Mesenchymal stem cell (in vitro differentiated cells and primary cell): ENCODE data around the gene NUPR1.

Experiments
- DNase-seq: peaks from one replicate; pipeline ENCODE4 v3.0.0-alpha.2; 2013
- H2AFZ ChIP-seq: one replicate; pipeline ENCODE4 v1.6.1; 2013; ENCODE audit warnings: low read depth, mild to moderate bottlenecking, control low read depth, inconsistent platforms, low read length, moderate library complexity
- H2AK5ac ChIP-seq: 2 replicates; pipeline ENCODE4 v1.6.1; 2013; ENCODE audit warnings: low read length, moderate library complexity, mild to moderate bottlenecking, inconsistent platforms; ENCODE audit not compliant: severe bottlenecking
- H2BK120ac ChIP-seq: one replicate; pipeline ENCODE4 v1.6.1; 2013; ENCODE audit warnings: low read depth, mild to moderate bottlenecking, inconsistent platforms, low read length, moderate library complexity
- H2BK12ac ChIP-seq, 2 experiments: one replicate each; pipeline ENCODE4 v1.6.1; 2013; ENCODE audit warnings: inconsistent platforms in 2 of 2, low read length in 2 of 2, mild to moderate bottlenecking in 2 of 2, moderate library complexity in 2 of 2, control low read depth in 1 of 2
- H2BK15ac ChIP-seq: one replicate; pipeline ENCODE4 v1.6.1; 2013; ENCODE audit warnings: mild to moderate bottlenecking, low read depth, inconsistent platforms; ENCODE audit not compliant: poor library complexity, severe bottlenecking
- H2BK5ac ChIP-seq: 2 replicates; pipeline ENCODE4 v1.6.1; 2013; ENCODE audit warnings: low read depth, mild to moderate bottlenecking, low read length, control low read depth, inconsistent platforms; ENCODE audit not compliant: poor library complexity, severe bottlenecking
- H3K14ac ChIP-seq, 2 experiments: one replicate each; pipeline ENCODE4 v1.6.1; 2013; ENCODE audit warnings: inconsistent platforms in 2 of 2, low read length in 2 of 2, control low read depth in 1 of 2, mild to moderate bottlenecking in 1 of 2, moderate library complexity in 1 of 2
- H3K18ac ChIP-seq, 2 experiments: one replicate each; pipeline ENCODE4 v1.6.1; 2013; ENCODE audit warnings: inconsistent platforms in 2 of 2, low read length in 2 of 2, control low read depth in 1 of 2, low read depth in 1 of 2, mild to moderate bottlenecking in 1 of 2
- H3K23ac ChIP-seq, 2 experiments: one replicate each; pipeline ENCODE4 v1.6.1; 2013; ENCODE audit warnings: inconsistent platforms in 2 of 2, low read length in 2 of 2, mild to moderate bottlenecking in 2 of 2, moderate library complexity in 2 of 2, control low read depth in 1 of 2
- H3K27ac ChIP-seq: 2 replicates; pipeline ENCODE4 v1.5.1; 2013; ENCODE audit warnings: mild to moderate bottlenecking, moderate library complexity, low read length, control low read depth, inconsistent platforms; ENCODE audit not compliant: poor library complexity, severe bottlenecking
- H3K27me3 ChIP-seq, 2 experiments: 2 replicates each; pipeline versions ENCODE4 v1.6.1 to v1.7.0; 2013; ENCODE audit warnings: low read length in 2 of 2, mild to moderate bottlenecking in 2 of 2, moderate library complexity in 2 of 2, control low read depth in 1 of 2, inconsistent platforms in 1 of 2; ENCODE audit not compliant: control insufficient read depth in 1 of 2, insufficient read depth in 1 of 2
- H3K36me3 ChIP-seq, 2 experiments: 2 replicates each; pipeline versions ENCODE4 v1.6.1 to v1.7.0; 2013; ENCODE audit warnings: low read length in 2 of 2, control low read depth in 1 of 2, inconsistent platforms in 1 of 2, low read depth in 1 of 2, mild to moderate bottlenecking in 1 of 2; ENCODE audit not compliant: insufficient read depth in 2 of 2, control insufficient read depth in 1 of 2
- H3K4ac ChIP-seq, 2 experiments: one replicate each; pipeline ENCODE4 v1.6.1; 2013; ENCODE audit warnings: inconsistent platforms in 2 of 2, low read length in 2 of 2, mild to moderate bottlenecking in 2 of 2, moderate library complexity in 2 of 2, control low read depth in 1 of 2, low read depth in 1 of 2
- H3K4me1 ChIP-seq: 2 replicates; pipeline ENCODE4 v1.6.1; 2013; ENCODE audit warnings: low read depth, low read length, control low read depth; ENCODE audit not compliant: control insufficient read depth, insufficient read depth
- H3K4me2 ChIP-seq: 2 replicates; pipeline ENCODE4 v1.6.1; 2013; ENCODE audit warnings: low read length, mild to moderate bottlenecking, inconsistent platforms; ENCODE audit not compliant: poor library complexity, severe bottlenecking
- H3K4me3 ChIP-seq, 2 experiments: 2 replicates each; pipeline versions ENCODE4 v1.5.1 to v1.7.0; 2013; ENCODE audit warnings: low read length in 2 of 2, mild to moderate bottlenecking in 2 of 2, control low read depth in 1 of 2, low read depth in 1 of 2; ENCODE audit not compliant: insufficient read depth in 1 of 2
- H3K79me1 ChIP-seq: replicated peaks from 2 replicates; pipeline ENCODE4 v1.6.1; 2013; ENCODE audit warnings: mild to moderate bottlenecking, control low read depth, low read length, inconsistent platforms; ENCODE audit not compliant: poor library complexity, severe bottlenecking
- H3K9ac ChIP-seq: 2 replicates; pipeline ENCODE4 v1.7.0; 2013; ENCODE audit warnings: mild to moderate bottlenecking, low read length, moderate library complexity
- H3K9me3 ChIP-seq: 2 replicates; pipeline ENCODE4 v1.7.0; 2013; ENCODE audit warnings: mild to moderate bottlenecking, low read length; ENCODE audit not compliant: control insufficient read depth
- H4K8ac ChIP-seq: one replicate; pipeline ENCODE4 v1.6.1; 2013; ENCODE audit warnings: inconsistent platforms, mild to moderate bottlenecking, low read length, moderate library complexity
- H4K91ac ChIP-seq: one replicate; pipeline ENCODE4 v1.6.1; 2013; ENCODE audit warnings: mild to moderate bottlenecking, low read length, inconsistent platforms
- WGBS: methylation state at CpG from one replicate; pipeline ENCODE4 v1.1.7; 2013; ENCODE audit warnings: mixed read lengths; 5-methylcytosine and 5-hydroxymethylcytosine counted together

Gene NUPR1

GRCh38 chr16:28495795-28496749 is 42.7 kb downstream of the NUPR1 start:
- no peak overlapping the region for H3K14ac ChIP-seq
- no peak overlapping the region for H3K27ac ChIP-seq
- no peak overlapping the region for H3K4me2 ChIP-seq
- no peak overlapping the region for H2AFZ ChIP-seq
- no peak overlapping the region for H2BK120ac ChIP-seq
- no peak overlapping the region for H2AK5ac ChIP-seq
- peaks cover 0 to 24% of the 10 kb centered on the region in 2 experiments for H3K27me3 ChIP-seq
- no peak for DNase-seq
- H3K9me3 ChIP-seq = no peaks in the 10 kb centered on the region
- no peak overlapping the region for H3K18ac ChIP-seq
- H2BK15ac ChIP-seq = no peak overlapping the region
- no peak overlapping the region for H3K9ac ChIP-seq
- H3K4me3 ChIP-seq = no peak overlapping the region
- H4K91ac ChIP-seq = no peak overlapping the region
- H3K23ac ChIP-seq = no peak overlapping the region
- no peak overlapping the region for H3K4ac ChIP-seq
- H4K8ac ChIP-seq = peak overlapping the region; percentile 10
- H3K36me3 ChIP-seq = no peaks in the 10 kb centered on the region
- no peak overlapping the region for H2BK12ac ChIP-seq
- WGBS = 87% methylated on average over 20 of the region's 20 CpGs
- no peak overlapping the region for H2BK5ac ChIP-seq
- H3K79me1 ChIP-seq = peaks cover 7% of the 10 kb centered on the region
- peaks cover 4% of the 10 kb centered on the region for H3K4me1 ChIP-seq

GRCh38 chr16:28495098-28495793 is 43.5 kb downstream of the NUPR1 start:
- H3K4ac ChIP-seq = no peak overlapping the region
- no peak overlapping the region for H3K4me2 ChIP-seq
- no peak overlapping the region for H4K91ac ChIP-seq
- no peak overlapping the region for H2BK5ac ChIP-seq
- DNase-seq = no peak
- peak overlapping the region; percentile 10 for H4K8ac ChIP-seq
- no peak overlapping the region for H3K23ac ChIP-seq
- peaks cover 0 to 24% of the 10 kb centered on the region in 2 experiments for H3K27me3 ChIP-seq
- no peak overlapping the region for H3K9ac ChIP-seq
- no peak overlapping the region for H3K27ac ChIP-seq
- H2BK12ac ChIP-seq = no peak overlapping the region
- H2AFZ ChIP-seq = peak overlapping the region; percentile 30
- H3K4me3 ChIP-seq = no peak overlapping the region
- no peak overlapping the region for H3K18ac ChIP-seq
- H2BK15ac ChIP-seq = no peak overlapping the region
- no peaks in the 10 kb centered on the region for H3K36me3 ChIP-seq
- H3K79me1 ChIP-seq = peaks cover 7% of the 10 kb centered on the region
- no peaks in the 10 kb centered on the region for H3K9me3 ChIP-seq
- H2AK5ac ChIP-seq = no peak overlapping the region
- 85% methylated on average over 13 of the region's 13 CpGs for WGBS
- peaks cover 4% of the 10 kb centered on the region for H3K4me1 ChIP-seq
- H2BK120ac ChIP-seq = no peak overlapping the region
- H3K14ac ChIP-seq = no peak overlapping the region

GRCh38 chr16:28494121-28494851 is 44.5 kb downstream of the NUPR1 start, which contains the start of gene APOBR:
TSS of gene APOBR (plus strand) at chr16:28494643. CDS start at chr16:28494682, 39 bp downstream.
- Histone ChIP-seq H3K36me3 (peaks cover under 1 to 2% of the 10 kb centered on the region in 2 experiments), H3K9me3 (no peaks in the 10 kb centered on the region), H3K18ac (no peak within 1 kb of the TSS), H2BK120ac (no peak within 1 kb of the TSS), H3K27ac (no peak within 1 kb of the TSS), H3K4me1 (no peaks in the 10 kb centered on the region), H3K23ac (no peak within 1 kb of the TSS), H2BK12ac (no peak within 1 kb of the TSS), H3K27me3 (peaks cover 0 to 17% of the 10 kb centered on the region in 2 experiments), H4K91ac (no peak within 1 kb of the TSS), H2AK5ac (no peak within 1 kb of the TSS), H2BK5ac (no peak within 1 kb of the TSS), H3K14ac (no peak within 1 kb of the TSS), H3K4me3 (no peak within 1 kb of the TSS), H3K4me2 (no peak within 1 kb of the TSS), H3K9ac (no peak within 1 kb of the TSS), H3K79me1 (peaks cover 7% of the 10 kb centered on the region), H2BK15ac (no peak within 1 kb of the TSS), H3K4ac (no peak within 1 kb of the TSS), H4K8ac (peak within 1 kb of the TSS; percentile 10), H2AFZ (peak within 1 kb of the TSS; percentile 30)
- 84% methylated on average over 11 of the region's 12 CpGs for WGBS
- DNase-seq = no peak
